HEK293T (cell line): ENCODE data around the gene INPP5A.

Source experiments
- CTCF ChIA-PET: fragments of 350-600 bp; formaldehyde crosslinking; extraction: SDS; loops from one replicate; lab custom pipeline; 2021; ENCODE audit warnings: antibody characterized with exemption, inconsistent platforms; lab: Yijun Ruan, JAX
- POLR2A ChIA-PET: fragments of 350-600 bp; formaldehyde crosslinking; extraction: SDS; loops from one replicate; lab custom pipeline; 2020; ENCODE audit warnings: antibody characterized with exemption, inconsistent platforms; lab: Yijun Ruan, JAX
- DNase-seq: peaks from one replicate; pipeline ENCODE4 v3.0.0; 2012; ENCODE audit warnings: mixed read lengths; ENCODE audit errors: extremely low spot score
- ARNT ChIP-seq: fragments of 450-650 bp; IDR thresholded peaks from 2 replicates; pipeline ENCODE4 v1.6.1; 2017; ENCODE audit warnings: mild to moderate bottlenecking
- BHLHE40 ChIP-seq: fragments of 450-650 bp; IDR thresholded peaks from 2 replicates; pipeline ENCODE4 v1.6.1; 2016; ENCODE audit warnings: mild to moderate bottlenecking, moderate library complexity, borderline replicate concordance
- CTBP1 ChIP-seq: fragments of 450-650 bp; IDR thresholded peaks from 2 replicates; pipeline ENCODE4 v1.6.1; 2016; ENCODE audit warnings: borderline replicate concordance
- ELF4 ChIP-seq: fragments of 450-650 bp; IDR thresholded peaks from 2 replicates; pipeline ENCODE4 v1.6.1; 2017; ENCODE audit warnings: antibody characterized with exemption
- FOXA1 ChIP-seq: fragments of 450-650 bp; IDR thresholded peaks from 2 replicates; pipeline ENCODE4 v1.6.1; 2016; ENCODE audit warnings: mild to moderate bottlenecking
- FOXK2 ChIP-seq: fragments of 450-650 bp; IDR thresholded peaks from 2 replicates; pipeline ENCODE4 v1.6.1; 2016; ENCODE audit warnings: mild to moderate bottlenecking
- FOXM1 ChIP-seq: fragments of 450-650 bp; IDR thresholded peaks from 2 replicates; pipeline ENCODE4 v1.6.1; 2017; ENCODE audit warnings: mild to moderate bottlenecking, borderline replicate concordance
- HDGF ChIP-seq: fragments of 450-650 bp; IDR thresholded peaks from 2 replicates; pipeline ENCODE4 v1.6.1; 2017; ENCODE audit warnings: antibody characterized with exemption, borderline replicate concordance
- L3MBTL2 ChIP-seq: fragments of 450-650 bp; conservative IDR thresholded peaks from 2 replicates; pipeline ENCODE4 v1.6.1; 2016; ENCODE audit warnings: mild to moderate bottlenecking
- LEF1 ChIP-seq: fragments of 450-650 bp; IDR thresholded peaks from 2 replicates; pipeline ENCODE4 v1.6.1; 2017; ENCODE audit warnings: mild to moderate bottlenecking, borderline replicate concordance
- NFRKB ChIP-seq: fragments of 450-650 bp; IDR thresholded peaks from 2 replicates; pipeline ENCODE4 v1.6.1; 2016; ENCODE audit warnings: mild to moderate bottlenecking, moderate library complexity
- PKNOX1 ChIP-seq: fragments of 450-650 bp; IDR thresholded peaks from 2 replicates; pipeline ENCODE4 v1.6.1; 2016
- SP1 ChIP-seq: fragments of 450-650 bp; IDR thresholded peaks from 2 replicates; pipeline ENCODE4 v1.6.1; 2017
- SUZ12 ChIP-seq: fragments of 450-650 bp; IDR thresholded peaks from 2 replicates; pipeline ENCODE4 v1.6.1; 2016; ENCODE audit warnings: mild to moderate bottlenecking
- TARDBP ChIP-seq: fragments of 450-650 bp; IDR thresholded peaks from 2 replicates; pipeline ENCODE4 v1.6.1; 2016
- ZNF384 ChIP-seq: fragments of 450-650 bp; IDR thresholded peaks from 2 replicates; pipeline ENCODE4 v1.6.1; 2016

INPP5A gene

GRCh38 chr10:132554053-132554990 lies 16.7 kb downstream of the INPP5A start:
- DNase-seq = no peak
- ChIA-PET POLR2A (no interaction called here), CTCF (no interaction called here)
- no peak for TF ChIP-seq TARDBP

DNA sequence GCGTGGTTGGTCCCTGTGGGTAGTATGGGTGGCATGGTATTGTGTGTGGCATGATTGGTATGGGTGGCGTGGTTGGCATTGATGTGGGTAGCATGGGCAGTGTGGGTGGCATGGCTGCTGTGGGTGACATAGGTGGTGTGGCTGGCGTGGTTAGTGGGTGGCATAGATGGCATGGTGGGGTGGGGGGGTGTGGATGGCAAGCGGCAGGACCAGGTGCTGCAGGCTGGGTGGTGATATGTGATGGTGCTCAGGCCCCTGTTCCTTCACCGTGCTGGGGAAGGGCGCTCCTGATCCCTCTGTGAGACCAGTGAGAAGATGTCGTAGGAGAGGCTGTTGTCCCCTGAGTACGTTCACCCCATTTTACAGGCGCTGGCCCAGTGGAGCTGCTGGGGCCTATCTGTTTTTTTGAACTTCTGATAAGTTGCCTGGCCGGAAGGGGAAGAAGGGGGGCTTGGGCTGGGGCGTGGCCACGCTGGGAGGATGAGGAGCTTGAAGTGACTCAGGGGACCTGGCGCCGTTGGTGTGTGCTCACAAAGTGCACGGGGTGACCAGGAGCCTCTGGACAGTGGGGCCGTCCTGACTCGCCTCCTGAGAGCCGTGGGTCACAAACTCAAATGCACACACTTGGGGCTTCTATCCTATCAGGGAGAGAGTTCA lies 17.5 kb downstream of the INPP5A start:
- no peak for TF ChIP-seq SUZ12
- no peak for DNase-seq
- ChIA-PET POLR2A (no interaction called here), CTCF (no interaction called here)

GRCh38 chr10:132555648-132556575 lies 18.3 kb downstream of the INPP5A start:
- POLR2A ChIA-PET = no interaction called here
- no peak for DNase-seq

DNA sequence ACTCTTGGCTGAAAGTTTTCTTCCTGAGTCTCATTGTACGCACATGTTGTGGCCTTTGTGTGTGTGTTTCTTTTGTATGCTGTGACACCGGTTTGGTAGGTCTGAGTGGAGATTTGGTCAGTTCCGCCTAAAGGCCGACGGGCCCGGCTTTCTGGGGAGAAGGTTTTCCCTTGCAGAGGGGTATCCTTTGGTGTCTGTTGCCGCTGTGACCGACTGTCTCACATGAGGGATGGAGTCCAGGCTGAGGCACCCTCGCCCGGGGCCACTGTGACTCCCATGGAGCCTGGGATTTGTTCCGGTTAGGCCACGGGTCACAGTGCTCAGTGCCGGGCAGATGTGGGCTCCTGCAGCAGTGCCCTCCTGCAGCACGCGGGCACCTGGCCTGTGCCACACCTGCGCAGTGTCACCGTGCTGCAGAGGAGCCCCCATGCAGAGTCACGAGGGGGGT lies 19.4 kb downstream of the INPP5A start:
- CTCF ChIA-PET = no interaction called here
- TF ChIP-seq TARDBP (no peak), PKNOX1 (no peak), LEF1 (no peak)
- POLR2A ChIA-PET = no interaction called here
- no peak for DNase-seq

More at GRCh38 chr10:132555648-132556575, 18.3 kb downstream of the INPP5A start:
- CTCF ChIA-PET = no interaction called here
- TF ChIP-seq NFRKB (no peak), SP1 (no peak), PKNOX1 (no peak), FOXA1 (no peak), ARNT (no peak), L3MBTL2 (no peak)

DNA sequence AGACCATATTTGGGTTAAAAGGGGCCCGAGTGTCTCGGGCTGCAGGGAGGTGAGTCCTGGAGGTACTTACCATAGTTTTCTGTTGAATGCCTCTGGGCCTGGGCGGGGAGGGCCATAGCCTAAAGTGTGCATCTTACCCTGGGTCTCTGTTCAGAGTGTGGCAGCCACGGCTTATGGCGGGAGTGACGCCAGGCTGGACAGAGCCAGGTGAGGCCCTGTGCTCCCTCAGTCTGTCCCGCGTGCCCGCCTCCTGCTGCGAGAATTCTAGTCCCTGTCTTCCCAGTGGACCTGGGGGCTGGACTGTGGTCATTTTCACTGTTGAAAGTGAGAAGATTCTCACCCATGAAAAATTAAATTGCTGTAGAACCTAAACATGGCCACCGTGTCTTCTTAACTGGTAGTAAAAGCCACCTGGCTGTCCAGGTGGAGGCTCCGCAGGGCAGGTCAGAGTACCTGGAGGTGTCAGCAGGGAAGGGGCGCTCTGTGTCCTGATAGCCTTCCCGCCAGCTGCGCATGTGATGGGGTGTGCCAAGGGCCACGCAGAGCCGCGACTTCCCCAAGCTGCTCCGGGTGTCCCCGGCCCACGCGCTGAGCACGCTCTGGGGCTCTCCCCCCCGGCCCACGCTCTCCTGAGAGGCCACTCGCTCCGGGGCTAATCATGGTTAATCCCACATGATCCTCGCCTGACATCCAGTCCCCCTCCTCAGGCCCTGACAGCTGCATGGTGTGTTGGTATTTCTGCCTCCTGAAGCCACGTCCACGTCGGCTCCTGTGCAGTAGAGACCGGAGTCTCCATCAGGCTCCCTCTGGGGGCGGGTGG lies 20.3 kb downstream of the INPP5A start:
- TF ChIP-seq SUZ12 (no peak), SP1 (no peak), TARDBP (no peak), L3MBTL2 (no peak), FOXK2 (no peak), ZNF384 (no peak), LEF1 (no peak), FOXM1 (no peak), ARNT (no peak), NFRKB (no peak), FOXA1 (no peak), CTBP1 (no peak), BHLHE40 (no peak), PKNOX1 (no peak), ELF4 (no peak), HDGF (no peak)
- ChIA-PET CTCF (no interaction called here), POLR2A (no interaction called here)
- no peak for DNase-seq
